HEK293 (cell line): ENCODE data around the gene PCBP4.

Experiments used
- ZNF280D ChIP-seq: fragments of 450-650 bp; formaldehyde crosslinking; IDR thresholded peaks from 2 replicates; pipeline ENCODE4 v1.5.1; 2016; ENCODE audit warnings: missing biosample characterization, missing genetic modification characterization
- ZNF548 ChIP-seq: fragments of 450-650 bp; formaldehyde crosslinking; IDR thresholded peaks from 2 replicates; pipeline ENCODE4 v1.5.1; 2016; ENCODE audit warnings: missing biosample characterization, missing genetic modification characterization

DNA sequence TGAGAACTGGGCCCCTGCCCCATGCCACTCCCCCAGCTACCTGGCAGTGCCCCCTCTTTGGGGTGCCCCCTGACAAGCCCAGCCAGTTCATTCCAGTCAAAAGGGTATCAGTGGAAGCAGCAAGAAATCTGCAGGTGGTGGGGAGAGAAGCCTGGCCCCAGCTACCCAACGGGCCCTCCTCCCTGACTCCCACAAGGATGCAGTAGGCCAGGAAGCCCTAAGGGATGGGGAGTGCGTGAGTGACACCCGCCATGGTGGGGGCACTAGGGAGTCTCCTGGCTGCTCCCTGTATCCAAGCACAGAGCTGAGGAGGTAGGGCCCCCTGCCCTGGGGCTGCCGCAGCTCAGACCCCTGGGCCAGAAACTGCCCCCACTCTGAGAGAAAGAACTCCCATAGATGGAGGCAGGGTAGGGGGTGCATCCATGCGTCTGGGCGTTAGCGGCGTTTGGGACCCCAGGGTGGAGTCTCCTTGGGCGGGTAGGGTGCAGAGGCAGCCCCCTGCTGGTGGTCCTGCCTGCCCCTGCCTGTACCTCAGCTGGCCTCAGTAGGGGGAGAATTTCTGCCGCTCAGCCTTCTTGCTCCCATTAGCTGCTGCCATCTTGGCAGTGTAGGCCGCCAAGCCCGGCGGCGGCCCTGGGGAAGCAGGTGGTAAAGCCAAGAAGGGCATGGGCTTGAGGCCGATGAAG, 9.6 kb downstream of the PCBP4 start:
- TF ChIP-seq ZNF548 (tag by site-specific recombination) (no peak), ZNF280D (tag by site-specific recombination) (no peak)
